Smooth muscle cell (in vitro differentiated cells): ENCODE data around the gene SEMA4C. TPM values are rescaled to one million over a fixed set of nuclear protein-coding genes. Genes with fewer than 3 reads are reported as not detected.

Source experiments
- DNase-seq: peaks from one replicate; lab custom pipeline; 2025; ENCODE audit not compliant: unreplicated experiment; lab: John Stamatoyannopoulos, UW
- H2AFZ ChIP-seq: fragments of 200-600 bp; sonication (generic); 2 replicates; pipeline ENCODE4 v1.6.0; 2016; ENCODE audit warnings: antibody characterized with exemption, low read depth, mild to moderate bottlenecking
- H3F3A ChIP-seq: fragments of 200-600 bp; sonication (generic); 2 replicates; pipeline ENCODE4 v1.6.0; 2017; ENCODE audit warnings: antibody characterized with exemption, low read depth
- H3K27ac ChIP-seq: fragments of 200-600 bp; sonication (generic); 2 replicates; pipeline ENCODE4 v1.5.1; 2016; ENCODE audit warnings: low read depth, mild to moderate bottlenecking
- H3K27me3 ChIP-seq: fragments of 200-600 bp; sonication (generic); 2 replicates; pipeline ENCODE4 v1.6.1; 2016; ENCODE audit warnings: low read depth, mild to moderate bottlenecking
- H3K36me3 ChIP-seq: fragments of 200-600 bp; sonication (generic); 2 replicates; pipeline ENCODE4 v1.5.1; 2016; ENCODE audit warnings: low read depth
- H3K4me1 ChIP-seq: fragments of 200-600 bp; sonication (generic); 2 replicates; pipeline ENCODE4 v1.5.1; 2016; ENCODE audit warnings: low read depth
- H3K4me2 ChIP-seq: fragments of 200-600 bp; sonication (generic); 2 replicates; pipeline ENCODE4 v1.6.0; 2016; ENCODE audit warnings: mild to moderate bottlenecking
- H3K4me3 ChIP-seq: fragments of 200-600 bp; sonication (generic); 2 replicates; pipeline ENCODE4 v1.5.1; 2016; ENCODE audit warnings: mild to moderate bottlenecking
- H3K79me2 ChIP-seq: fragments of 200-600 bp; sonication (generic); 2 replicates; pipeline ENCODE4 v1.6.0; 2016; ENCODE audit warnings: low read depth, mild to moderate bottlenecking
- H3K9ac ChIP-seq: fragments of 200-600 bp; sonication (generic); 2 replicates; pipeline ENCODE4 v1.6.0; 2016; ENCODE audit warnings: low read depth
- H3K9me3 ChIP-seq: fragments of 200-600 bp; sonication (generic); replicated peaks from 2 replicates; pipeline ENCODE4 v1.5.1; 2016; ENCODE audit warnings: low read depth
- H4K20me1 ChIP-seq: fragments of 200-600 bp; sonication (generic); 2 replicates; pipeline ENCODE4 v1.6.0; 2016; ENCODE audit warnings: low read depth
- CTCF ChIP-seq: fragments of 200-600 bp; sonication (generic); IDR thresholded peaks from 2 replicates; pipeline ENCODE4 v1.5.1; 2017; ENCODE audit warnings: borderline replicate concordance, mild to moderate bottlenecking, antibody characterized with exemption; ENCODE audit not compliant: insufficient read depth, poor library complexity, severe bottlenecking
- WGBS: methylation state at CpG from one replicate; pipeline ENCODE4 v1.1.7; 2016; ENCODE audit warnings: low lambda C conversion rate; 5-methylcytosine and 5-hydroxymethylcytosine counted together
- polyA plus RNA-seq: library from polyadenylated mRNA; unstranded; fragments of >200 nt; fragmentation: Nextera tagmentation; extraction: Ambion mirVana; gene quantifications from 2 replicates; pipeline ENCODE4 v1.2.1, GENCODE V29; 2016
- total RNA-seq: library from RNA; depleted of rRNA; stranded (reverse); fragments of >200 nt; gene quantifications from 2 replicates; pipeline ENCODE4 v1.2.3, GENCODE V29; 2014

SEMA4C gene
- total and polyA plus RNA-seq, 2 experiments from 2014 or later, result 40.7 to 41.0 TPM

- no peak for TF ChIP-seq CTCF
- H3K27me3 ChIP-seq, result no peaks in the 10 kb centered on the region
- 28% methylated on average over 26 of the region's 27 CpGs for WGBS
- H3K79me2 ChIP-seq, result peaks cover 26% of the 10 kb centered on the region
- peak overlapping the region; percentile 82 for H3K4me3 ChIP-seq
- H4K20me1 ChIP-seq, result peaks cover 31% of the 10 kb centered on the region
- peak overlapping the region; percentile 100 for H3K4me2 ChIP-seq
- no peaks in the 10 kb centered on the region for H3K9me3 ChIP-seq
- H3K4me1 ChIP-seq, result peaks cover 16% of the 10 kb centered on the region
- no peak for DNase-seq
- H3F3A ChIP-seq, result peaks cover 15% of the 10 kb centered on the region
- H3K36me3 ChIP-seq, result no peaks in the 10 kb centered on the region
- peak overlapping the region; percentile 10 for H3K27ac ChIP-seq
- peak overlapping the region; percentile 48 for H3K9ac ChIP-seq
- H2AFZ ChIP-seq, result peak overlapping the region; percentile 84
Measured at GRCh38 chr2:96856776-96857666, 12.9 kb downstream of the SEMA4C start.

DNA sequence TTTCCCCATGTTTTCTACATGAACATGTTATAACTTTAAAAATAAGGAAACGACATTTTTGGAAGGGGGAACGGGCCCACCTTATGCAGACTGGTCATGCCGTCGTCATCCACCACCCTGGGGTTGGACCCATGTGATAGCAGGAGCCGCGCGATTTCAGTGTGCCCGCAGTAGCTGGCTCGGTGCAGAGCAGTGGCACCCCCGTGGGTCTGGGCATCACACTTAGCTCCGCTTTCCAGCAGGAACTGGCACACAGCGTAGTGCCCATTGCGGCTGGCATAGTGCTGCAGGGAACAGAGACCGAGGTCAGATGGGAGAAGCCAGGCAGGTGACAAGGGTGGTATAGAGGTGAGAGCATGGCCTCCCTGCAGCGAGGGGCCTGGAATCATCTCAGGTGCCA, 16.6 kb downstream of the SEMA4C start:
- Histone ChIP-seq H3K4me3 (no peak overlapping the region), H3K36me3 (no peaks in the 10 kb centered on the region), H3K9me3 (no peaks in the 10 kb centered on the region), H3K4me1 (peaks cover 9% of the 10 kb centered on the region), H3K79me2 (peaks cover 26% of the 10 kb centered on the region), H3K27ac (no peak overlapping the region), H3K9ac (no peak overlapping the region), H4K20me1 (no peaks in the 10 kb centered on the region), H3K4me2 (no peak overlapping the region), H3F3A (no peaks in the 10 kb centered on the region), H3K27me3 (no peaks in the 10 kb centered on the region), H2AFZ (no peak overlapping the region)
- no peak for DNase-seq
- 95% methylated on average over 15 of the region's 15 CpGs for WGBS
- TF ChIP-seq CTCF, result no peak

DNA sequence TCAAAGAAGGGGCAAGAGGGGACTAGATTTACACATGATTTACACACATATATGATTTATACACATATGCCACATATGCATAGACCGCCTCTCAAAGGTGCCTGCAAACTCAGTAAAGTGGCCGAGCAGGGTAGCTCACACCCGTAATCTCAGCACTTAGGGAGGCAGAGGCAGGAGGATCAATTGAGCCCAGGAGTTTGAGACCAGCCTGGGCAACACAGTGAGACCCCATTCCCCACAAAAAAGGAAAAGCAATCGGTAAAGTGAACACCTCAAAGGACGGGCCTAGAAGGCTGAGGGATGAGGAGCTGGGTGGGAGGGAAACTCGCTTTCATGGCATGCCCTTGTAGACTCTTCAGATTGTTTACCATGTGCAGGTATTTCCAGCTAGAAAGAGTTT, 17.2 kb downstream of the SEMA4C start:
- TF ChIP-seq CTCF, result no peak
- WGBS, result 94% methylated on average over 6 of the region's 6 CpGs
- Histone ChIP-seq H3K4me3 (no peak overlapping the region), H3F3A (no peaks in the 10 kb centered on the region), H2AFZ (no peak overlapping the region), H3K27me3 (no peaks in the 10 kb centered on the region), H3K4me1 (peaks cover 9% of the 10 kb centered on the region), H4K20me1 (no peaks in the 10 kb centered on the region), H3K9ac (no peak overlapping the region), H3K27ac (no peak overlapping the region), H3K79me2 (peaks cover 26% of the 10 kb centered on the region), H3K9me3 (no peaks in the 10 kb centered on the region), H3K36me3 (no peaks in the 10 kb centered on the region), H3K4me2 (no peak overlapping the region)
- DNase-seq, result no peak
